ENCODE results near the gene SFRP5. TPM values are rescaled to one million over a fixed set of nuclear protein-coding genes. Genes with fewer than 3 reads are reported as not detected.

Gene SFRP5
- total RNA-seq, 3 donors from 2014 or later: 0.29 to 1.8 (median 0.33) TPM

DNA sequence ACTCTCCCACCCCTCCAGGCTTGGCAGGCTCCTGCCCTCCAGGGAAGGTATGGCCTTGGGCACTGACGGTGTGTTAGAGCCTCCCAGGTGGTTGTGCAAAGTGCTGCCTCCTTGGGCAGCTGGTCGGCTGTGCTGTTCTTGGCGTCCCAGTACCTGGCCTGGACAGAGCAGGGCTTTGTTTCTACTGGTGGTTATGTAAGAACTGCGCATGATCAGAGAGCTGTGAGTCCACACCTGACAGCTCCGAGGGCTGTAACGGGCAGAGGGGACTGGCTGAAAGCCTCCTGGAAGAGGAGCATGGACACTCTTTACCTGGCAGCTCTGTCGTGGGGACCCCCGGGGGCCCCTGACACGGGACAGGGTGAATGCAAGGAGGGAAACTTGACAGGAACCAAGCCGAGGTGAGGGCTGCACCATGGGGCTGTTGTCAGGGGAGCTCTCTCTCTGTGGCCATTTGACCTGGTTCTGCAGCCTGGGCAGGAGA is 3.1 kb upstream of the SFRP5 start:
- Histone ChIP-seq H3K27me3 (peaks cover 0 to 38% of the 10 kb centered on the region in 2 donors), H3K36me3 (no peaks in the 10 kb centered on the region), H3K4me1 (no peaks in the 10 kb centered on the region), H3K27ac (no peak overlapping the region), H3K4me3 (no peak overlapping the region), H3K9me3 (no peaks in the 10 kb centered on the region)
- TF ChIP-seq POLR2A (IDR thresholded peaks at IDR 0.05): no peak
- no peak for TF ChIP-seq POLR2AphosphoS5 (IDR thresholded peaks at IDR 0.05)
- TF ChIP-seq, protein P1, sequence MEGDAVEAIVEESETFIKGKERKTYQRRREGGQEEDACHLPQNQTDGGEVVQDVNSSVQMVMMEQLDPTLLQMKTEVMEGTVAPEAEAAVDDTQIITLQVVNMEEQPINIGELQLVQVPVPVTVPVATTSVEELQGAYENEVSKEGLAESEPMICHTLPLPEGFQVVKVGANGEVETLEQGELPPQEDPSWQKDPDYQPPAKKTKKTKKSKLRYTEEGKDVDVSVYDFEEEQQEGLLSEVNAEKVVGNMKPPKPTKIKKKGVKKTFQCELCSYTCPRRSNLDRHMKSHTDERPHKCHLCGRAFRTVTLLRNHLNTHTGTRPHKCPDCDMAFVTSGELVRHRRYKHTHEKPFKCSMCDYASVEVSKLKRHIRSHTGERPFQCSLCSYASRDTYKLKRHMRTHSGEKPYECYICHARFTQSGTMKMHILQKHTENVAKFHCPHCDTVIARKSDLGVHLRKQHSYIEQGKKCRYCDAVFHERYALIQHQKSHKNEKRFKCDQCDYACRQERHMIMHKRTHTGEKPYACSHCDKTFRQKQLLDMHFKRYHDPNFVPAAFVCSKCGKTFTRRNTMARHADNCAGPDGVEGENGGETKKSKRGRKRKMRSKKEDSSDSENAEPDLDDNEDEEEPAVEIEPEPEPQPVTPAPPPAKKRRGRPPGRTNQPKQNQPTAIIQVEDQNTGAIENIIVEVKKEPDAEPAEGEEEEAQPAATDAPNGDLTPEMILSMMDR (IDR thresholded peaks at IDR 0.05): no peak
- DNase-seq (ENCODE audit: low spot score in 2 of 2): peak in 1 of 2 donors; percentile 45
- intact Hi-C loops (cut with DNase I; ENCODE audit: low total_unique reads): no loop called here

DNA sequence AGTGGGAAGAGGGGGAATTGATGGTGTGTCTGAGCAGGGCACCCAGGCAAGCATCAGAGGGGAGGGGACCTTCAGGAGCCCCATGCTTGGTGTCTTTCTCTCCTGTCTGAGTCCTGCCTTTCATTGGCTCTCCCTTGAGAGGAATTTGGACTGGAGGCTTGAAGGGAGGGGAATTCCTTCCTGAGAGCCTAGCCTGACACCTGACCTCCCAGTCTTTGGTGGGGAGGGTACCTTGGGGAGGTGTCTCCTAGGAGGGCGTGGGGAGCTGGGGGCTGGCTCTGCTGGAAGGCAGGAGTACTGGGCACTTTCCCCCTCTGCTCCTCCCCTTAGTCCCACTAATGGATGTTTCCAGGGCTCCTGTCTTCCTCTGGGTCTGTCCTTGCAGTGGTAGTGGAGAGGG is 1.3 kb upstream of the SFRP5 start:
- Histone ChIP-seq H3K4me1 (no peaks in the 10 kb centered on the region), H3K4me3 (no peak overlapping the region), H3K36me3 (no peaks in the 10 kb centered on the region), H3K9me3 (no peaks in the 10 kb centered on the region), H3K27me3 (peaks cover 0 to 47% of the 10 kb centered on the region in 2 donors), H3K27ac (no peak overlapping the region)
- intact Hi-C loops (cut with DNase I; ENCODE audit: low total_unique reads): no loop called here
- TF ChIP-seq, protein P1 (IDR thresholded peaks at IDR 0.05): no peak
- TF ChIP-seq POLR2A (IDR thresholded peaks at IDR 0.05) (no peak), POLR2AphosphoS5 (IDR thresholded peaks at IDR 0.05) (no peak)
- DNase-seq (ENCODE audit: low spot score in 2 of 2): no peak

DNA sequence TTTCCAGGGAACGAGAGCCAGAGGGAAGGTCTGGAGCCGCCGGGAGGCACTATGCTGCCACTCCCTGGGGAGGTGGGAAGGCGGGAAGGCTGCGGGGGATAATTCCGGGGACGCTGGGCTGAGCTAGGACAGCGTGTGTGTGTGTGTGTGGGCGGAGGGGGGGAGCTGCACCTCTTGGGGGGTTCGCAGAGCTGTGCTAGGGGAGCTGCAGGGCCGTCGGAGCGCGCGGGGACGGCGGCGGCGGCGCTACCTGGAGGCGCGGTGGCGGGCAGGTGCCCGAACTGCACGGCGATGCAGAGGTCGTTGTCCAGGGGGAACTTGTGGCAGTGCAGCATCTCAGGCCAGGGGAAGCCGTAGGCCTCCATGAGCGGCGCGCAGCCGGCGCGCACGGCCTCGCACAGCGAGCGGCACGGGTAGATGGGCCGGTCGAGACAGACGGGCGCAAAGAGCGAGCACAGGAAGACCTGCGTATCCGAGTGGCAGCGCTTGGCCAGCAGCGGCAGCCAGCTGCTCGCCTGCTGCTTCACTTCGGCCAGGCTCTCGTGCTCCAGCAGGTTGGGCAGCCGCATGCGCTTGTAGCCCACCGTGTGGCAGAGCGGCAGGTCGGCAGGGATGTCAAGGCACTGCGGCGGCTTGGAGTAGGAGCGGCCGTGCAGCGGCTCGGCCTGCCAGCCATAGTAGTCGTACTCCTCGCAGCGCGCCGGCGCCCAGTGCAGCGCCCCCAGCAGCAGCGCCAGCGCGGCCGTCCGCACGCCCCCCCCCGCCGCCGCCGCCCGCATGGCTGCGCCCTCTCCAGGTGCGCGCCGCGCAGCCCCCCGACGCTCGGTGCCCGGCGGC is 526 bp downstream of the SFRP5 start:
- no peaks in the 10 kb centered on the region for H3K9me3 ChIP-seq
- H3K27ac ChIP-seq: no peak overlapping the region
- no peak for DNase-seq (ENCODE audit: low spot score in 2 of 2)
- TF ChIP-seq POLR2A (IDR thresholded peaks at IDR 0.05): no peak
- TF ChIP-seq, protein P1 (IDR thresholded peaks at IDR 0.05): no peak
- no peak for TF ChIP-seq POLR2AphosphoS5 (IDR thresholded peaks at IDR 0.05)
- H3K4me1 ChIP-seq: no peaks in the 10 kb centered on the region
- intact Hi-C loops (cut with DNase I; ENCODE audit: low total_unique reads): no loop called here
- H3K27me3 ChIP-seq: peaks cover 0 to 47% of the 10 kb centered on the region in 2 donors
- no peaks in the 10 kb centered on the region for H3K36me3 ChIP-seq
- H3K4me3 ChIP-seq: peak overlapping the region in 2 of 3 donors; percentile 34 to 58

DNA sequence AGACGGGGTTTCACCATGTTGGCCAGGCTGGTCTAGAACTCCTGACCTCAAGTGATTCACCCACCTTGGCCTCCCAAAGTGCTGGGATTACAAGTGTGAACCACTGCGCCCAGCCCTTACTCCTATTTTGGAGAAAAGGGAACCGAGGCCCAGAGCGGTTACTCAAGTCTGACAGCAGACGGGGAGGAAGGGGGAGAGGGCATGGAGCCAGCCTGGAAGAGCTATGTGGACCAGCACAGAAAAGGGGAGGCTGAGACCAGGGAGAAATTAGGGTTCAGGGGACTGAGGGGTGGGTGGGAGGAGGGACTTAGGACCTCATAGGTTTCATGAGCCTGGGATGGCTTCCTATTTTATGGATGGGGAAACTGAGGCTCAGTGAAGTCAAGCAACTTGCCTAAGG is 1.5 kb downstream of the SFRP5 start:
- H3K4me1 ChIP-seq: no peaks in the 10 kb centered on the region
- H3K4me3 ChIP-seq: no peak overlapping the region
- H3K9me3 ChIP-seq: no peaks in the 10 kb centered on the region
- no peak for DNase-seq (ENCODE audit: low spot score in 2 of 2)
- TF ChIP-seq POLR2A (IDR thresholded peaks at IDR 0.05) (no peak), POLR2AphosphoS5 (IDR thresholded peaks at IDR 0.05) (no peak)
- TF ChIP-seq, protein P1 (IDR thresholded peaks at IDR 0.05): no peak
- no peaks in the 10 kb centered on the region for H3K36me3 ChIP-seq
- H3K27me3 ChIP-seq: peaks cover 0 to 47% of the 10 kb centered on the region in 2 donors
- intact Hi-C loops (cut with DNase I; ENCODE audit: low total_unique reads): no loop called here
- H3K27ac ChIP-seq: no peak overlapping the region

Measured in breast epithelium (tissue), 4 donors.